ENCODE results near the gene PDE5A. TPM values are rescaled to one million over a fixed set of nuclear protein-coding genes. Genes with fewer than 3 reads are reported as not detected.
A peak's percentile ranks its signal among the peaks of the same experiment; 100 is the strongest.
"Not testable (repeated sequence)": the region's sequence is repeated elsewhere in the genome, so short reads cannot be mapped to it uniquely, and the experiment has no call there.

Gene PDE5A
- total and polyA plus RNA-seq, 2 experiments from 2014 or later, result 2.3 to 19.3 TPM

GRCh38 chr4:119646347-119647071, 17.9 kb upstream of the PDE5A start:
- H3K27ac ChIP-seq, result no peak overlapping the region
- H3K4me1 ChIP-seq (ENCODE audit: low read depth), result no peaks in the 10 kb centered on the region
- peak in 1 of 2 donors; percentile 59 for DNase-seq (ENCODE audit: low read depth in 1 of 2, low spot score in 1 of 2)
- no peaks in the 10 kb centered on the region for H3K9me3 ChIP-seq (ENCODE audit: low read depth)
- no peaks in the 10 kb centered on the region for H3K27me3 ChIP-seq
- TF ChIP-seq CTCF (IDR thresholded peaks at IDR 0.05; ENCODE audit: low read depth, low read length), result no peak
- no peaks in the 10 kb centered on the region for H3K36me3 ChIP-seq
- no peak overlapping the region for H3K4me3 ChIP-seq

DNA sequence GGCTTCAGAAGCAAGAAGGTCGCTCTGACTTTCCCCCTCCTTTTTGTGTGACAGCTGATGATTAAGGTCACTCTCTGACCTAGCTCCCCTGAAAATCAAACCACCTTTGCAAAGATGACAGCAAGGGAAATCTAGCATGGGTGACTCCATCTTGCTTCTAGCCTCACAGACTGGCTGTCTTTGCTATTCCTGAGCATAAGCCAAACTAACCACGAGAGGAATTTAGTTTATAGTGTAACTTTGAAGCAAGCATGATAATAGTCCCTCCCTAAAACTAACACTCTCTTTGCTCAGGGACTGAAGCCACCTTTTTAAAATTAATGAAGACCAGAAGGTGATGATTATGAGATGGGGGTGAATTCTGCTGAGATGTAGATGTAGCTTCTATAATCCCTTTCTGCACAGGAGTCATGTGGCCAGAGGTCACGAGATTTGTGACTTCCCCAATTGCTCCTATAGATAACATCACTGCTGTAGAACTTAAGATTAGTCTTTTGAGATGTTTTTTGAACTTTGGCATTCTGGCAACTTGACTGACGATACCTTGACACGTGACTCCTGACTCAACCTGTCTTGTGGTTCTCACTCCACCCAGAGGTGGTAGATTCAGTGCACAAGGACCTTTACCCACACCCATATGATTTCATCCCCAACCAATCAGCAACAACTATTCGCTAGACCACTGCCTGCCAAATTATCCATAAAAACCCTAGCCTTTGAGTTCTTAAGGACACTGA, 14.9 kb upstream of the PDE5A start:
- no peak for TF ChIP-seq CTCF (IDR thresholded peaks at IDR 0.05; ENCODE audit: low read depth, low read length)
- Histone ChIP-seq H3K27ac (no peak overlapping the region), H3K9me3 (ENCODE audit: low read depth) (no peaks in the 10 kb centered on the region), H3K4me1 (ENCODE audit: low read depth) (no peaks in the 10 kb centered on the region), H3K27me3 (no peaks in the 10 kb centered on the region), H3K36me3 (no peaks in the 10 kb centered on the region), H3K4me3 (no peak overlapping the region)
- no peak for DNase-seq (ENCODE audit: low read depth in 1 of 2, low spot score in 1 of 2)

DNA sequence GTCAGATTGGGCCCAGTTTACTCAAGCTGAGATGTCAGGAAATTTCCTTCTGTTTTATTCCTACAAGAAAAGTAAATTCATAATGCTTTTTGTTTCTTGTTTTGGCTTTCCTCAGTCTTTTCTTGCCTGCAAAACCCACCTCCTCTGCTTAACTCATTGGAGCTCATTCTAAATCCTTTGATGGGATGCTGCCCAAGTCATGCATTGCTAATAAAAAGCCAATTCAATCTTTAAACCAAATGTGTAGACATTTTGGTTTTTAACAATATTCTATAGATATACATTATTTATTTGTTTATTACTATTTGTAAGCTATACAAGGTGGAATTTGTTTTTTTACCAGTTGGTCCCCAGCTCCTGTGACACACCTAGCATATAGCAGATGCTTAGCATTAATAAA, 13.2 kb upstream of the PDE5A start:
- Histone ChIP-seq H3K27me3 (no peaks in the 10 kb centered on the region), H3K4me3 (no peak overlapping the region), H3K4me1 (ENCODE audit: low read depth) (no peaks in the 10 kb centered on the region), H3K27ac (no peak overlapping the region), H3K9me3 (ENCODE audit: low read depth) (no peaks in the 10 kb centered on the region), H3K36me3 (no peaks in the 10 kb centered on the region)
- no peak for DNase-seq (ENCODE audit: low read depth in 1 of 2, low spot score in 1 of 2)
- TF ChIP-seq CTCF (IDR thresholded peaks at IDR 0.05; ENCODE audit: low read depth, low read length), result no peak

DNA sequence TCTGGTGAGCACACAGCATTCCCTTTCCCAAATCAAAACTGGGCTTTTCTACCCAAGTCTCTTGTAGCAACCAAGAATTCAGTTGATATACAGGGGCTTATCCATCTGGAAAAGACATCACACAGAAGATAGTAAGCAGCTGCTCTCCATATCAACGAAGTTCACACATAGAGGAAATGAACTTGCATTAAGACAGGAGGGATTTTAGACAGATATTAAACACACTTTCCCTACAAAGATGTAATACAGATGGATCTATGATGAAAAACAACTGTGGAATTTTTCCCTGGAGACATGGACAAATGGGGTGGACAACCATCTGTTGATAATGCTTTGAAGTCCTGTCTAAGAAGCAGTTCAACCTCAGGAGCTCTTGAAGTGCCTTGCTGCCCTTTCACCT, 9.8 kb upstream of the PDE5A start:
- H3K27me3 ChIP-seq, result no peaks in the 10 kb centered on the region
- H3K36me3 ChIP-seq, result no peaks in the 10 kb centered on the region
- DNase-seq (ENCODE audit: low read depth in 1 of 2, low spot score in 1 of 2), result no peak

DNA sequence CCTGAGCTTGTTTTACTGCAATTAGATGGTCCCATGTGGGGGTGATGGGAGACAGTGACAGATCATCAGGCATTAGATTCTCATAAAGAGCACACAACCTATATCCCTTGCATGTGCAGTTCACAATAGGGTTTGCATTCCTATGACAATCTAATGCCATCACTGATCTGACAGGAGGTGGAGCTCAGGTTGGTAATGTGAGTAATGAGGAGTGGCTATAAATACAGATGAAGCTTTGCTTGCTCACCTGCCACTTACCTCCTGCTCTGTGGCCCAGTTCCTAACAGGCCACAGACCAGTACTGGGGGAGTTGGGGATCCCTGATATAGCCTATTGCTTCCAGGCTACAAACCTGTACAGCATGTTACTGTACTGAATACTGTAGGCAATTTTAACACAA, 8.2 kb upstream of the PDE5A start:
- H3K9me3 ChIP-seq (ENCODE audit: low read depth); H3K4me1 ChIP-seq (ENCODE audit: low read depth); H3K4me3 ChIP-seq; H3K36me3 ChIP-seq; H3K27ac ChIP-seq; DNase-seq (ENCODE audit: low read depth in 1 of 2, low spot score in 1 of 2); H3K27me3 ChIP-seq: not testable (repeated sequence)

More for the DNA sequence above, 9.8 kb upstream of the PDE5A start:
- H3K27ac ChIP-seq, result no peak overlapping the region
- no peak for TF ChIP-seq CTCF (IDR thresholded peaks at IDR 0.05; ENCODE audit: low read depth, low read length)
- no peak overlapping the region for H3K4me3 ChIP-seq
- no peaks in the 10 kb centered on the region for H3K9me3 ChIP-seq (ENCODE audit: low read depth)
- no peaks in the 10 kb centered on the region for H3K4me1 ChIP-seq (ENCODE audit: low read depth)

GRCh38 chr4:119632216-119632615, 3.6 kb upstream of the PDE5A start:
- Histone ChIP-seq H3K4me1 (ENCODE audit: low read depth) (peaks cover 5% of the 10 kb centered on the region), H3K36me3 (no peaks in the 10 kb centered on the region), H3K4me3 (no peak overlapping the region), H3K27me3 (peaks cover 16% of the 10 kb centered on the region), H3K27ac (no peak overlapping the region), H3K9me3 (ENCODE audit: low read depth) (no peaks in the 10 kb centered on the region)
- DNase-seq (ENCODE audit: low read depth in 1 of 2, low spot score in 1 of 2), result no peak
- TF ChIP-seq CTCF (IDR thresholded peaks at IDR 0.05; ENCODE audit: low read depth, low read length), result no peak
